HepG2 (cell line): ENCODE results near the gene RAC2. TPM values are rescaled to one million over a fixed set of nuclear protein-coding genes. Genes with fewer than 3 reads are reported as not detected.

Source experiments
- ATF7 ChIP-seq, 2 experiments: fragments of 450-650 bp in 1 of 2; sonication (generic) in 1 of 2; formaldehyde crosslinking in 1 of 2; IDR thresholded peaks; 2 replicates each; pipeline versions ENCODE4 v1.4.0 to v1.6.1; 2016 to 2020; ENCODE audit warnings: antibody characterized with exemption in 1 of 2, mild to moderate bottlenecking in 1 of 2, missing genetic modification reagents in 1 of 2
- CEBPG ChIP-seq: IDR thresholded peaks from 2 replicates; pipeline ENCODE4 v1.6.1; 2016
- DR1 ChIP-seq: sonication (generic); formaldehyde crosslinking; IDR thresholded peaks from 2 replicates; pipeline ENCODE4 v1.8.0; 2021; ENCODE audit warnings: mild to moderate bottlenecking, missing genetic modification reagents, inconsistent platforms
- ELF1 ChIP-seq: sonication (generic); formaldehyde crosslinking; IDR thresholded peaks from 2 replicates; pipeline ENCODE4 v1.4.0; 2020; ENCODE audit warnings: missing genetic modification reagents
- KDM1A ChIP-seq: IDR thresholded peaks from 2 replicates; pipeline ENCODE4 v1.6.1; 2016; ENCODE audit warnings: missing compliant biosample characterization
- KDM2A ChIP-seq: sonication (generic); formaldehyde crosslinking; IDR thresholded peaks from 2 replicates; pipeline ENCODE4 v1.4.0; 2020; ENCODE audit warnings: low read depth, missing genetic modification reagents, borderline replicate concordance
- MLLT10 ChIP-seq: sonication (generic); formaldehyde crosslinking; IDR thresholded peaks from 2 replicates; pipeline ENCODE4 v1.4.0; 2020; ENCODE audit warnings: missing genetic modification reagents
- MZF1 ChIP-seq: sonication (generic); formaldehyde crosslinking; IDR thresholded peaks from 2 replicates; pipeline ENCODE4 v1.8.1; 2023; ENCODE audit warnings: mild to moderate bottlenecking, missing genetic modification reagents, borderline replicate concordance
- NR2F2 ChIP-seq: IDR thresholded peaks from 2 replicates; pipeline ENCODE4 v1.6.1; 2012; ENCODE audit warnings: low read depth, inconsistent platforms, borderline replicate concordance
- PITX1 ChIP-seq: sonication (generic); formaldehyde crosslinking; IDR thresholded peaks from 2 replicates; pipeline ENCODE4 v1.5.1; 2020; ENCODE audit warnings: mild to moderate bottlenecking, missing genetic modification reagents
- PLSCR1 ChIP-seq: sonication (generic); formaldehyde crosslinking; IDR thresholded peaks from 2 replicates; pipeline ENCODE4 v1.5.0; 2020; ENCODE audit warnings: missing genetic modification reagents, mild to moderate bottlenecking, borderline replicate concordance
- RXRA ChIP-seq: sonication (generic); formaldehyde crosslinking; IDR thresholded peaks from 2 replicates; pipeline ENCODE4 v1.5.1; 2020; ENCODE audit warnings: missing genetic modification reagents
- SIN3A ChIP-seq: IDR thresholded peaks from 2 replicates; pipeline ENCODE4 v1.6.1; 2011; ENCODE audit warnings: low read depth, mild to moderate bottlenecking, control low read depth, low read length, borderline replicate concordance
- ZFP41 ChIP-seq: sonication (generic); formaldehyde crosslinking; IDR thresholded peaks from 2 replicates; pipeline ENCODE4 v1.4.0; 2020; ENCODE audit warnings: mild to moderate bottlenecking, missing genetic modification reagents, borderline replicate concordance
- ZMYM2 ChIP-seq: sonication (generic); formaldehyde crosslinking; IDR thresholded peaks from 2 replicates; pipeline ENCODE4 v1.8.0; 2022; ENCODE audit warnings: mild to moderate bottlenecking, missing genetic modification reagents
- ZNF264 ChIP-seq: sonication (generic); formaldehyde crosslinking; IDR thresholded peaks from 2 replicates; pipeline ENCODE4 v1.4.0; 2020; ENCODE audit warnings: missing genetic modification reagents
- ZNF281 ChIP-seq: sonication (generic); formaldehyde crosslinking; IDR thresholded peaks from 2 replicates; pipeline ENCODE4 v1.4.0; 2020; ENCODE audit warnings: missing genetic modification reagents, borderline replicate concordance
- ZNF333 ChIP-seq: sonication (generic); formaldehyde crosslinking; IDR thresholded peaks from 2 replicates; pipeline ENCODE4 v1.4.0; 2020; ENCODE audit warnings: mild to moderate bottlenecking, missing genetic modification reagents, borderline replicate concordance
- ZNF574 ChIP-seq: sonication (generic); formaldehyde crosslinking; IDR thresholded peaks from 2 replicates; pipeline ENCODE4 v1.4.0; 2020; ENCODE audit warnings: missing genetic modification reagents
- ZNF891 ChIP-seq: sonication (generic); formaldehyde crosslinking; IDR thresholded peaks from 2 replicates; pipeline ENCODE4 v1.5.0; 2020; ENCODE audit warnings: mild to moderate bottlenecking, missing genetic modification reagents
- polyA plus RNA-seq, 8 experiments: library from polyadenylated mRNA; depleted of rRNA in 3 of 8; stranded (reverse) in 7 of 8; unstranded in 1 of 8; fragments of >200 nt; fragmentation: Illumina TruSeq in 4 of 8; extraction: Trizol in 4 of 8; gene quantifications; 2 replicates each; pipeline versions ENCODE4 v1.2.1 to v1.2.3, GENCODE V29; 2011 to 2016; ENCODE audit warnings: low read depth in 4 of 8, missing spikeins in 1 of 8, mixed read lengths in 1 of 8; ENCODE audit not compliant: insufficient read depth in 1 of 8
- total RNA-seq, 5 experiments: library from RNA; depleted of rRNA; stranded (reverse); fragments of >200 nt; fragmentation: Illumina TruSeq; extraction: Trizol; gene quantifications; 2 replicates each; pipeline ENCODE4 v1.2.3, GENCODE V29; 2016; ENCODE audit warnings: low read depth in 1 of 5
- TF ChIP-seq, protein P1 (sequence below): sonication (generic); formaldehyde crosslinking; IDR thresholded peaks from 2 replicates; pipeline ENCODE4 v1.8.0; 2022; ENCODE audit warnings: mild to moderate bottlenecking, missing genetic modification reagents

RAC2 gene
- total and polyA plus RNA-seq, 2 of the 13 experiments (the other 11 are each of a cell fraction or from before 2014, with no cell fraction given): 0.73 TPM; not detected in 1

DNA sequence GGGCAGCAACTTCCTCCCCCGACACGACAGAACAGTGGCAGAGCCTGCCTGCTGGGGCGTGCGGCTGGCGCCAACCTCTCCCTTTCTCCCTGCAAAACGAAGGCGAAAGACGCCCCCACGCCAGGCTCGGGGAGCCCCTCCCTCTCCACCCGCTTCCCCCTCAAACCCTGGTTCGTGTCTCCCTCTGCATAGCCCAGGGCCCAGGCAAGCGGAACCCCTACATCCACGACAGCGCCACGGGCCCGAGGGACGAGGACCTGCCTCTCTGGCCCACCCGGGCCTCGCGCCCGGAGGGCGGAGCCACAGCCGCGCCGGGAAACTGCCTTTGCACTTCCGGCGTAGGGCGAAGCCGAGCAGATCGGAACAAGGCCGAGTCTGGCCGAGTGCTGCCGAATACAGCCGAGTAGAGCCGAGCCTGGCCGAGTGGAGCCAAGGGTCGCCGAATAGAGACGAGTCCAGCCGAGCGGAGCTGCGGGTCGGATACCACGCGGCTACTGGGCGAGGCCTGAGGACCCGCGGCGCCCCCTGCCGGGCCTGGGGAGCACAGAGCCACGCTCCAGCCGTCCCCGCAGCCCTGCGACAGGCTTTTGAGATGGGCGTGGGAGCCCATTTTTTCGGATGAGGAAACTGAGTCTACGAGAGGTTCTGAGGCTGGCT lies 44.8 kb downstream of the RAC2 start (continued):
- TF ChIP-seq ATF7 (IDR thresholded peaks at IDR 0.05): no peak
- 0 out of 2 replicates have a peak, but pooled peaks have one; percentile 71 for TF ChIP-seq ATF7 (CRISPR knock-in tag; IDR thresholded peaks at IDR 0.05)
- TF ChIP-seq PITX1 (CRISPR knock-in tag): peak; percentile 74
- TF ChIP-seq PLSCR1: no peak
- peak; percentile 86 for TF ChIP-seq ZNF574 (CRISPR knock-in tag)
- peak; percentile 58; the same call in 1 of the 2 replicates for TF ChIP-seq ZNF264 (CRISPR knock-in tag)
- peak; percentile 92 for TF ChIP-seq ELF1 (CRISPR knock-in tag)
- peak; percentile 78 for TF ChIP-seq KDM2A (CRISPR knock-in tag)
- TF ChIP-seq ZNF333 (CRISPR knock-in tag): no peak
- peak; percentile 22; the same call in 1 of the 2 replicates for TF ChIP-seq ZFP41 (CRISPR knock-in tag)
- TF ChIP-seq MLLT10: no peak
- no peak for TF ChIP-seq MZF1 (CRISPR knock-in tag)
- TF ChIP-seq, protein P1, sequence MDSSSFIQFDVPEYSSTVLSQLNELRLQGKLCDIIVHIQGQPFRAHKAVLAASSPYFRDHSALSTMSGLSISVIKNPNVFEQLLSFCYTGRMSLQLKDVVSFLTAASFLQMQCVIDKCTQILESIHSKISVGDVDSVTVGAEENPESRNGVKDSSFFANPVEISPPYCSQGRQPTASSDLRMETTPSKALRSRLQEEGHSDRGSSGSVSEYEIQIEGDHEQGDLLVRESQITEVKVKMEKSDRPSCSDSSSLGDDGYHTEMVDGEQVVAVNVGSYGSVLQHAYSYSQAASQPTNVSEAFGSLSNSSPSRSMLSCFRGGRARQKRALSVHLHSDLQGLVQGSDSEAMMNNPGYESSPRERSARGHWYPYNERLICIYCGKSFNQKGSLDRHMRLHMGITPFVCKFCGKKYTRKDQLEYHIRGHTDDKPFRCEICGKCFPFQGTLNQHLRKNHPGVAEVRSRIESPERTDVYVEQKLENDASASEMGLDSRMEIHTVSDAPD (CRISPR knock-in tag): no peak; the same call in 1 of the 2 replicates
- peak; percentile 13; the same call in 1 of the 2 replicates for TF ChIP-seq ZMYM2 (CRISPR knock-in tag)
- no peak; the same call in 1 of the 2 replicates for TF ChIP-seq RXRA
- no peak for TF ChIP-seq CEBPG (CRISPR knock-in tag)
- TF ChIP-seq DR1 (CRISPR knock-in tag): peak; percentile 57
- peak; percentile 4; the same call in 1 of the 2 replicates for TF ChIP-seq ZNF891
- no peak for TF ChIP-seq ZNF281
- TF ChIP-seq SIN3A: peak; percentile 47; the same call in 1 of the 2 replicates
- TF ChIP-seq NR2F2: no peak
- TF ChIP-seq KDM1A (CRISPR knock-in tag): peak; percentile 66; the same call in 1 of the 2 replicates
